IMR-90 (cell line): ENCODE data around the gene ACAD10. TPM values are rescaled to one million over a fixed set of nuclear protein-coding genes. Genes with fewer than 3 reads are reported as not detected.
A peak's percentile ranks its signal among the peaks of the same experiment; 100 is the strongest.

Experiments
- ATAC-seq: fragments of 200-7000 bp; cut with Tn5 transposase; 2 replicates; pipeline ENCODE4 v1.9.1; 2020; ENCODE audit warnings: low read depth, mild to moderate bottlenecking, moderate library complexity
- BruUV-seq: library from RNA; stranded (reverse); fragments of 400-500 nt; replicated peaks from 2 replicates; lab custom pipeline; 2021; lab: Mats Ljungman, UMichigan
- CTCF ChIA-PET: fragments of 300-600 bp; formaldehyde crosslinking; extraction: SDS; loops from one replicate; lab custom pipeline; 2021; ENCODE audit warnings: antibody characterized with exemption; lab: Yijun Ruan, JAX
- POLR2A ChIA-PET: fragments of 300-600 bp; sonication (Branson Sonifier 250); formaldehyde crosslinking; loops from one replicate; lab custom pipeline; 2022; ENCODE audit warnings: antibody characterized with exemption; ENCODE audit not compliant: unreplicated experiment; lab: Charles Lee
- DNase-seq: peaks from one replicate; pipeline ENCODE4 v3.0.0; 2013
- H2AFZ ChIP-seq: replicated peaks from 2 replicates; pipeline ENCODE3; 2013; ENCODE audit warnings: low read length, mild to moderate bottlenecking; ENCODE audit not compliant: poor library complexity
- H2AK5ac ChIP-seq: 2 replicates; pipeline ENCODE4 v1.6.1; 2013; ENCODE audit warnings: low read depth, low read length, inconsistent platforms
- H2AK9ac ChIP-seq: replicated peaks from 2 replicates; pipeline ENCODE3; 2013; ENCODE audit warnings: mild to moderate bottlenecking, low read depth, low read length, moderate library complexity; ENCODE audit not compliant: poor library complexity
- H2BK120ac ChIP-seq: 2 replicates; pipeline ENCODE4 v1.6.1; 2013; ENCODE audit warnings: low read depth, low read length, inconsistent platforms
- H2BK15ac ChIP-seq: 3 replicates; pipeline ENCODE4 v1.6.1; 2013; ENCODE audit warnings: low read depth, low read length, inconsistent platforms
- H2BK20ac ChIP-seq: 2 replicates; pipeline ENCODE4 v1.6.1; 2013; ENCODE audit warnings: low read depth, mild to moderate bottlenecking, inconsistent platforms, low read length, moderate library complexity
- H2BK5ac ChIP-seq: 2 replicates; pipeline ENCODE4 v1.6.1; 2013; ENCODE audit warnings: mild to moderate bottlenecking, low read depth, low read length, inconsistent platforms; ENCODE audit not compliant: poor library complexity, severe bottlenecking
- H3K14ac ChIP-seq: replicated peaks from 2 replicates; pipeline ENCODE4 v1.6.1; 2013; ENCODE audit warnings: low read depth, low read length, inconsistent platforms
- H3K18ac ChIP-seq: 2 replicates; pipeline ENCODE4 v1.6.1; 2013; ENCODE audit warnings: low read depth, low read length, control low read depth
- H3K23ac ChIP-seq: 2 replicates; pipeline ENCODE4 v1.6.1; 2013; ENCODE audit warnings: low read depth, low read length, inconsistent platforms
- H3K27ac ChIP-seq: 2 replicates; pipeline ENCODE4 v1.5.1; 2013; ENCODE audit warnings: mild to moderate bottlenecking, control low read depth, low read length; ENCODE audit not compliant: insufficient read depth
- H3K27me3 ChIP-seq: 2 replicates; pipeline ENCODE4 v1.6.1; 2013; ENCODE audit warnings: low read length; ENCODE audit not compliant: control insufficient read depth, insufficient read depth
- H3K36me3 ChIP-seq: 2 replicates; pipeline ENCODE4 v1.6.1; 2013; ENCODE audit warnings: low read length, mixed read lengths; ENCODE audit not compliant: control insufficient read depth, insufficient read depth
- H3K4ac ChIP-seq: 2 replicates; pipeline ENCODE4 v1.6.1; 2013; ENCODE audit warnings: low read depth, low read length, inconsistent platforms
- H3K4me1 ChIP-seq: 2 replicates; pipeline ENCODE4 v1.6.1; 2013; ENCODE audit warnings: low read length, mixed read lengths; ENCODE audit not compliant: control insufficient read depth, insufficient read depth
- H3K4me2 ChIP-seq: 2 replicates; pipeline ENCODE4 v1.6.1; 2013; ENCODE audit warnings: low read depth, mild to moderate bottlenecking, control low read depth, low read length, moderate library complexity
- H3K4me3 ChIP-seq: 2 replicates; pipeline ENCODE4 v1.5.1; 2013; ENCODE audit warnings: low read depth, mild to moderate bottlenecking, control low read depth, low read length, moderate library complexity; ENCODE audit not compliant: insufficient read depth
- H3K56ac ChIP-seq: 2 replicates; pipeline ENCODE4 v1.6.1; 2013; ENCODE audit warnings: low read length, inconsistent platforms; ENCODE audit not compliant: insufficient read depth; ENCODE audit errors: extremely low read depth
- H3K79me1 ChIP-seq, 2 experiments: 2 replicates each; pipeline ENCODE4 v1.6.1; 2013; ENCODE audit warnings: low read length in 2 of 2, inconsistent platforms in 1 of 2, low read depth in 1 of 2
- H3K9ac ChIP-seq: 2 replicates; pipeline ENCODE4 v1.6.1; 2013; ENCODE audit warnings: low read depth, low read length, control low read depth
- H3K9me1 ChIP-seq: 2 replicates; pipeline ENCODE4 v1.6.1; 2013; ENCODE audit warnings: low read length, inconsistent platforms; ENCODE audit not compliant: insufficient read depth
- H3K9me3 ChIP-seq: 2 replicates; pipeline ENCODE4 v1.6.1; 2013; ENCODE audit warnings: low read length; ENCODE audit not compliant: control insufficient read depth, insufficient read depth
- H4K20me1 ChIP-seq: 2 replicates; pipeline ENCODE4 v1.6.1; 2013; ENCODE audit warnings: low read length, inconsistent platforms; ENCODE audit not compliant: insufficient read depth
- H4K5ac ChIP-seq: 2 replicates; pipeline ENCODE4 v1.6.1; 2013; ENCODE audit warnings: mild to moderate bottlenecking, low read depth, low read length, control low read depth
- H4K8ac ChIP-seq, 2 experiments: 2 replicates each; pipeline ENCODE4 v1.6.1; 2013; ENCODE audit warnings: low read depth in 2 of 2, low read length in 2 of 2, control low read depth in 1 of 2, inconsistent platforms in 1 of 2
- H4K91ac ChIP-seq: 2 replicates; pipeline ENCODE4 v1.6.1; 2013; ENCODE audit warnings: low read depth, low read length, inconsistent platforms; ENCODE audit not compliant: insufficient read depth
- CHD1 ChIP-seq: IDR thresholded peaks from 2 replicates; pipeline ENCODE4 v1.6.1; 2012; ENCODE audit warnings: low read depth, low read length, improper control_type of control experiment
- NFE2L2 ChIP-seq: fragments of 150-350 bp; IDR thresholded peaks from 2 replicates; pipeline ENCODE4 v1.6.1; 2016; ENCODE audit warnings: low read depth, mild to moderate bottlenecking, low read length
- RCOR1 ChIP-seq: IDR thresholded peaks from 2 replicates; pipeline ENCODE4 v1.6.1; 2012; ENCODE audit warnings: mild to moderate bottlenecking, low read length, improper control_type of control experiment; ENCODE audit not compliant: insufficient replicate concordance
- WGBS, 2 experiments: methylation state at CpG; one replicate each; pipeline versions ENCODE4 v1.1.5 to v1.1.7; 2013; ENCODE audit warnings: missing lambda C conversion rate in 2 of 2; ENCODE audit not compliant: insufficient read length in 1 of 2; ENCODE audit errors: extremely low coverage in 2 of 2; 5-methylcytosine and 5-hydroxymethylcytosine counted together
- dilution Hi-C: fragments of 300-500 bp; cut with HindIII; formaldehyde crosslinking; loops from one replicate; pipeline ENCODE4 v1.14.3; 2018; ENCODE audit warnings: low sequenced_read_pairs; ENCODE audit not compliant: unreplicated experiment
- in situ Hi-C: fragments of 300-500 bp; cut with MboI; formaldehyde crosslinking; loops from 3 replicates; pipeline ENCODE4 v1.14.3; 2019; ENCODE audit warnings: low sequenced_read_pairs, inconsistent platforms, mixed read lengths
- intact Hi-C: fragments of 100-400 bp; cut with micrococcal nuclease; formaldehyde crosslinking; loops from 2 replicates; pipeline ENCODE4 v1.10.0; 2022
- polyA plus RNA-seq, 3 experiments: library from polyadenylated mRNA; depleted of rRNA; stranded (reverse); fragments of >200 nt; gene quantifications; 2 replicates each; pipeline ENCODE4 v1.2.3, GENCODE V29; 2012; ENCODE audit warnings: low replicate concordance in 1 of 3
- total RNA-seq: library from RNA; depleted of rRNA; stranded (reverse); fragments of >200 nt; gene quantifications from 2 replicates; pipeline ENCODE4 v1.2.3, GENCODE V29; 2012
- TF ChIP-seq, protein P1 (sequence below): conservative IDR thresholded peaks from 2 replicates; pipeline ENCODE4 v1.5.1; 2012; ENCODE audit warnings: mild to moderate bottlenecking, low read depth, low read length, improper control_type of control experiment

The ACAD10 gene
- total and polyA plus RNA-seq, 2 of the 4 experiments (the other 2 are of a cell fraction), result 12.4 to 21.0 TPM

DNA sequence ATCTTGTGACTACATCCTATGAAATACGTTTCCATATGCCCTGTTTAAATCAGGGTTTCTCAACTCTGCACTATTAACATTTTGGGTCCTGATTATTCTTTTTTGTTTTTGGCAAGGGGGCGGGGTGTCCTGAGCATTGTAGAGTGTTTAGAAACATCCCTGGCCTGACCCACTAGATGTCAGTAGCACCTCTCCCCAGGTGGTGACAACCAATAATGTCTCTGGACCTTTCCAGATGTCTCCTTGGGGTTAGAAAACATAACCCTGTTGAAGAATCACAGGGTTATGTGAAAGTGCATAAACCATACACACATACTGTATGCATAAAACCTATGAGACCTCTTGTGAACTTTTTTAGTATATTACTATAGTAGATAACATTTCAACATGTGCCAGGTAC lies 1.4 kb downstream of the ACAD10 start:
- Histone ChIP-seq H3K4me3 (no peak overlapping the region), H3K23ac (peak overlapping the region; percentile 23; the same call in 1 of the 2 replicates), H3K36me3 (peaks cover 7% of the 10 kb centered on the region), H3K4me1 (peaks cover 2% of the 10 kb centered on the region), H2BK20ac (no peak overlapping the region), H3K9ac (no peak overlapping the region), H3K4me2 (peak overlapping the region; percentile 93; the same call in 1 of the 2 replicates), H3K4ac (no peak overlapping the region), H2AFZ (no peak overlapping the region), H2BK120ac (no peak overlapping the region), H2BK5ac (no peak overlapping the region), H2BK15ac (no peak overlapping the region), H2AK5ac (no peak overlapping the region), H3K18ac (no peak overlapping the region), H3K9me3 (no peaks in the 10 kb centered on the region), H3K56ac (no peak overlapping the region), H4K5ac (no peak overlapping the region), H3K14ac (no peak overlapping the region), H4K8ac (no peak overlapping the region), H3K9me1 (no peaks in the 10 kb centered on the region; the same call in 1 of the 2 replicates), H4K20me1 (peaks cover 4% of the 10 kb centered on the region), H4K91ac (no peak overlapping the region), H3K79me1 (peaks cover 16 to 47% of the 10 kb centered on the region in 2 experiments), H3K27me3 (no peaks in the 10 kb centered on the region), H2AK9ac (no peak overlapping the region), H3K27ac (no peak overlapping the region)
- TF ChIP-seq CHD1 (no peak), RCOR1 (no peak), NFE2L2 (no peak)
- TF ChIP-seq, protein P1, sequence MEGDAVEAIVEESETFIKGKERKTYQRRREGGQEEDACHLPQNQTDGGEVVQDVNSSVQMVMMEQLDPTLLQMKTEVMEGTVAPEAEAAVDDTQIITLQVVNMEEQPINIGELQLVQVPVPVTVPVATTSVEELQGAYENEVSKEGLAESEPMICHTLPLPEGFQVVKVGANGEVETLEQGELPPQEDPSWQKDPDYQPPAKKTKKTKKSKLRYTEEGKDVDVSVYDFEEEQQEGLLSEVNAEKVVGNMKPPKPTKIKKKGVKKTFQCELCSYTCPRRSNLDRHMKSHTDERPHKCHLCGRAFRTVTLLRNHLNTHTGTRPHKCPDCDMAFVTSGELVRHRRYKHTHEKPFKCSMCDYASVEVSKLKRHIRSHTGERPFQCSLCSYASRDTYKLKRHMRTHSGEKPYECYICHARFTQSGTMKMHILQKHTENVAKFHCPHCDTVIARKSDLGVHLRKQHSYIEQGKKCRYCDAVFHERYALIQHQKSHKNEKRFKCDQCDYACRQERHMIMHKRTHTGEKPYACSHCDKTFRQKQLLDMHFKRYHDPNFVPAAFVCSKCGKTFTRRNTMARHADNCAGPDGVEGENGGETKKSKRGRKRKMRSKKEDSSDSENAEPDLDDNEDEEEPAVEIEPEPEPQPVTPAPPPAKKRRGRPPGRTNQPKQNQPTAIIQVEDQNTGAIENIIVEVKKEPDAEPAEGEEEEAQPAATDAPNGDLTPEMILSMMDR, result 0 out of 2 replicates have a peak, but pooled peaks have one; percentile 7
- in situ Hi-C loops, result no loop called here
- BruUV-seq, result no TSS peak
- DNase-seq (no peak), ATAC-seq (no peak)
- ChIA-PET POLR2A (no interaction called here), CTCF (no interaction called here)
- intact Hi-C loops, result loop anchor here (5.0 kb wide), 1 partner anchor 125 kb away; no protein-coding TSS in a partner anchor
- dilution Hi-C loops, result no loop called here
- WGBS, 2 experiments, result no CpG with 5 or more reads among the region's 2 CpGs
